ENCODE data around the gene TUBB6. TPM values are rescaled to one million over a fixed set of nuclear protein-coding genes. Genes with fewer than 3 reads are reported as not detected.

TUBB6 gene
- total and polyA plus RNA-seq, 2 of the 8 experiments (the other 6 are each of a cell fraction or from before 2014, with no cell fraction given): 126 to 223 TPM

DNA sequence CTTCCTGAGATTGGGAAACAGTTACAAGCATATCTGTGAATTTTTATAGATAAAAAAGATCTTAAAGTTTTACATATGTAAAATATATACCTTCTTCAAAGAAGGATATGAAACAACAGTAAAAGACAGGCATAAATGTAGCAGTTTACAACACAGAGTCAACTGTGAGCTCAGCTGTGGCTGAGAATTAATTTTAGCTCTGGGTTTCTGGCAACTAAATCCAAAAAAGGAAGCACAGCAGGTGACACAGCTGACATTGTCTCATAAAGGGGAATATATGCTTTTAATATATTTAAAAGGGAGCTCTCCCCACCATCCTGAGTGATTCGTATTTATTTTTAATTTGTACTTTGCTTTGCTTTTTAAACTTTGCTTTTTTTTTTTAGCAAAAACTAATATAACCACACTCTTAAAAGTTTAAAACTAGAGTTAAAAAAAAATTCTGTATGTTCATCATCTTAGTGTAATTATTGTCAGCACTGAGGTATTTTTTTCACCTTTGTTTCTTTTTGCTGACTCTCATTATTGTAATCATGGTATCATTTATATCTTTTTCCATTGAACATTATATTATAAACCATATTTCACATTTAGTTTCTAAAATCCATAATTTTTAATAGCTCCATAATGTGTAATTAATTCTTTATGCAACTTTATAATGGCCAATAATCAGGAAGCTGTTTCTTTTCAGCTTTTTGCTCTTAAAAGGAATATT lies 6.7 kb downstream of the TUBB6 start (continued):
- TF ChIP-seq GABPA (IDR thresholded peaks at IDR 0.05; ENCODE audit: borderline replicate concordance, insufficient read depth, low read length): no peak
- no peak for TF ChIP-seq CHD1 (IDR thresholded peaks at IDR 0.05; ENCODE audit: low read depth, low read length)

Data from H1 (cell line).